Tibial nerve (tissue), 4 donors: ENCODE measurements around the gene ADCY3. TPM values are rescaled to one million over a fixed set of nuclear protein-coding genes. Genes with fewer than 3 reads are reported as not detected.
A peak's percentile ranks its signal among the peaks of the same experiment; 100 is the strongest.

ENCODE experiments used
- DNase-seq, 2 donors: peaks; one replicate each; pipeline ENCODE4 v3.0.0-alpha.2; 2019; ENCODE audit warnings: low spot score in 2 of 2
- H3K27ac ChIP-seq, 4 donors: fragments of 200-600 bp; sonication (generic) in 3 of 4; one replicate each; pipeline ENCODE4 v1.5.1; 2017 to 2019; ENCODE audit warnings: mild to moderate bottlenecking in 1 of 4
- H3K27me3 ChIP-seq, 2 donors: fragments of 200-600 bp; sonication (generic) in 1 of 2; one replicate each; pipeline versions ENCODE4 v1.5.1 to v1.6.0; 2017 to 2019
- H3K36me3 ChIP-seq, 3 donors: fragments of 200-600 bp; sonication (generic); one replicate each; pipeline ENCODE4 v1.5.1; 2018 to 2019
- H3K4me1 ChIP-seq, 4 donors: fragments of 200-600 bp; sonication (generic) in 3 of 4; one replicate each; pipeline ENCODE4 v1.5.1; 2017 to 2019
- H3K4me3 ChIP-seq, 4 donors: fragments of 200-600 bp; sonication (generic) in 3 of 4; one replicate each; pipeline ENCODE4 v1.5.1; 2017 to 2019; ENCODE audit warnings: mild to moderate bottlenecking in 1 of 4, moderate library complexity in 1 of 4
- H3K9me3 ChIP-seq, 4 donors: fragments of 200-600 bp; sonication (generic) in 3 of 4; one replicate each; pipeline ENCODE4 v1.5.1; 2017 to 2019
- EP300 ChIP-seq, 2 donors: sonication (generic); formaldehyde crosslinking; IDR thresholded peaks; one replicate each; pipeline ENCODE4 v1.6.1; 2017; ENCODE audit warnings: antibody characterized with exemption in 2 of 2, mild to moderate bottlenecking in 1 of 2
- POLR2A ChIP-seq, 2 donors: fragments of 450-650 bp; IDR thresholded peaks; one replicate each; pipeline ENCODE4 v1.6.1; 2017; ENCODE audit warnings: antibody characterized with exemption in 2 of 2, mild to moderate bottlenecking in 2 of 2, moderate library complexity in 2 of 2
- WGBS, 2 donors: methylation state at CpG; one replicate each; pipeline ENCODE4 v1.1.5; 2018; 5-methylcytosine and 5-hydroxymethylcytosine counted together
- total RNA-seq, 4 donors: library from RNA; depleted of rRNA; stranded (reverse); fragments of >200 nt; gene quantifications; one replicate each; pipeline ENCODE4 v1.1.0, GENCODE V29; 2016
- TF ChIP-seq, protein P1 (sequence below), 5 experiments: fragments of 200-600 bp in 3 of 5; fragments of 450-650 bp in 2 of 5; sonication (generic) in 3 of 5; IDR thresholded peaks; one replicate each; pipeline ENCODE4 v1.5.1; 2016 to 2019; ENCODE audit warnings: antibody characterized with exemption in 5 of 5, mild to moderate bottlenecking in 3 of 5, moderate library complexity in 2 of 5

ADCY3 gene
- total RNA-seq, 4 donors from 2014 or later: 145 to 393 (median 207) TPM

DNA sequence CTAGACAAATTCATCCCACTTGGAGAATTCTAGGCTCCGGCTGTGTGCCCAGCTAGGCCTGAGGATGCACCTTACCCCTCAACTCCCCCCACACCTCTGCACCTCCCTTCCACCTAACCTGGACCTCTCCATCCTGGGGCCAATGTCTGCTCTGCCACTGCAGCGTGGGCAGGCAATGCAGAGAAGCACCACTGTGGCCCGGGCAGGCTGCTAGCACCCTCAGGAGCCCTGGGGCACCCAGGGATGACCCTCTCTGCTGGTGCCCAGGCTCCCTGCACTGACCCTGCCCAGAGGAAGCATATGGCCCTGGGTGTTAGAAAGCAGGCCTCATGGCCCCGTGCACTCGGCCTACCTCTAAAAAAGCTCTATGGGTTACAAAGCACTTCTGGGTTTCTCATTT is 49.6 kb downstream of the ADCY3 start:
- 89 to 98% methylated on average over 4 to 5 of the region's 5 CpGs for WGBS, 2 donors

DNA sequence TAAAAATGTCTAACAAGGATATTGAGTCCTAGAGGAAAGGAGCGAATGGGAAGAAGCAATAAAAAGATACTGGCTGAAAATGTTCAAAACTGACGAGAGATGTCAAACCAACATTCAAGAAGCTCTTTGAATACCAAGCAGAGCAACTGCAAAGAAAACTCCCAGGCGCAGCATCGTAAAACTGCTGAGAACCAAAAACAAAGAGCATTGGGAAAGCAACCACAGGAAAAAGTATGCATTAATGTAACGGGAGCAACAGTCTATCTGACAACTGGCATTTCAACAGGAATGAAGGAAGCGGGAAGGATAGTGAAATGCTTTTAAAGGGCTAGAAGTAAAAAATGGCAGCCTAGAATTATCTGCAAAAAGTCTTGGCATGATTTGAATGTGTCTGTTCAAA is 53.1 kb downstream of the ADCY3 start:
- Histone ChIP-seq H3K4me1 (peaks cover 0 to 23% (median 4%) of the 10 kb centered on the region in 4 donors), H3K36me3 (peaks cover 0 to 34% (median 2%) of the 10 kb centered on the region in 3 donors), H3K9me3 (no peaks in the 10 kb centered on the region), H3K27me3 (no peaks in the 10 kb centered on the region), H3K27ac (no peak overlapping the region), H3K4me3 (no peak overlapping the region)
- TF ChIP-seq, protein P1, sequence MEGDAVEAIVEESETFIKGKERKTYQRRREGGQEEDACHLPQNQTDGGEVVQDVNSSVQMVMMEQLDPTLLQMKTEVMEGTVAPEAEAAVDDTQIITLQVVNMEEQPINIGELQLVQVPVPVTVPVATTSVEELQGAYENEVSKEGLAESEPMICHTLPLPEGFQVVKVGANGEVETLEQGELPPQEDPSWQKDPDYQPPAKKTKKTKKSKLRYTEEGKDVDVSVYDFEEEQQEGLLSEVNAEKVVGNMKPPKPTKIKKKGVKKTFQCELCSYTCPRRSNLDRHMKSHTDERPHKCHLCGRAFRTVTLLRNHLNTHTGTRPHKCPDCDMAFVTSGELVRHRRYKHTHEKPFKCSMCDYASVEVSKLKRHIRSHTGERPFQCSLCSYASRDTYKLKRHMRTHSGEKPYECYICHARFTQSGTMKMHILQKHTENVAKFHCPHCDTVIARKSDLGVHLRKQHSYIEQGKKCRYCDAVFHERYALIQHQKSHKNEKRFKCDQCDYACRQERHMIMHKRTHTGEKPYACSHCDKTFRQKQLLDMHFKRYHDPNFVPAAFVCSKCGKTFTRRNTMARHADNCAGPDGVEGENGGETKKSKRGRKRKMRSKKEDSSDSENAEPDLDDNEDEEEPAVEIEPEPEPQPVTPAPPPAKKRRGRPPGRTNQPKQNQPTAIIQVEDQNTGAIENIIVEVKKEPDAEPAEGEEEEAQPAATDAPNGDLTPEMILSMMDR (IDR thresholded peaks at IDR 0.05): no peak
- TF ChIP-seq EP300 (IDR thresholded peaks at IDR 0.05): no peak
- no peak for TF ChIP-seq POLR2A (IDR thresholded peaks at IDR 0.05)
- 74 to 83% methylated on average over 6 of the region's 6 CpGs for WGBS, 2 donors
- no peak for DNase-seq

More for the DNA sequence above, 49.6 kb downstream of the ADCY3 start:
- DNase-seq: no peak
- no peak for TF ChIP-seq POLR2A (IDR thresholded peaks at IDR 0.05)
- TF ChIP-seq, protein P1 (IDR thresholded peaks at IDR 0.05): no peak
- TF ChIP-seq EP300 (IDR thresholded peaks at IDR 0.05): no peak
- Histone ChIP-seq H3K9me3 (no peaks in the 10 kb centered on the region), H3K36me3 (peaks cover 0 to 40% (median 2%) of the 10 kb centered on the region in 3 donors), H3K27me3 (no peaks in the 10 kb centered on the region), H3K4me1 (peaks cover 8 to 42% (median 29%) of the 10 kb centered on the region in 4 donors), H3K27ac (peak overlapping the region in 2 of 4 donors; percentile 86 to 89), H3K4me3 (no peak overlapping the region)

DNA sequence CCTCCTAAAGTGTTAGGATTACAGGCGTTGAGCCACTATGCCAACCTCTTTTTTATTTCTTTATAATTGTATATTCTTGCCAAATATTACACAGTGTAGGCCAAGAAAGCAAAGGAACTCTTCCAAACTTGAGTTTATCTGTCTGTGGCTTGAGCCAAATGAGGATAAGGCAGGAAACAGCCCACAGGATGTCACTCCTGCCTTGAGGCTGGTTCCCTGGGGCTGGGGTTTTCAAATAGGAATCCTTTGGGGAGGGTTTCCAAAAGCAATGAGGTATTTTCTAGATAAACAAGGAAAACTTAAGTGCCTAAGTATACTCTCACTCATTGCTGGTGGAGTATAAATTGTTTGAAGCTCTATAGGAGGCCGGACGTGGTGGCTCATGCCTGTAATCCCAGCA is 56.4 kb downstream of the ADCY3 start:
- H3K4me3 ChIP-seq: no peak overlapping the region
- TF ChIP-seq EP300 (IDR thresholded peaks at IDR 0.05) (no peak), POLR2A (IDR thresholded peaks at IDR 0.05) (no peak)
- TF ChIP-seq, protein P1 (IDR thresholded peaks at IDR 0.05): no peak
- no peaks in the 10 kb centered on the region for H3K9me3 ChIP-seq
- no peaks in the 10 kb centered on the region for H3K27me3 ChIP-seq
- DNase-seq: no peak
- WGBS, 2 donors: 79 to 89% methylated on average over 3 of the region's 3 CpGs
- peaks cover 0 to 36% (median 2%) of the 10 kb centered on the region in 4 donors for H3K4me1 ChIP-seq
- peaks cover 0 to 15% (median 0%) of the 10 kb centered on the region in 3 donors for H3K36me3 ChIP-seq
- H3K27ac ChIP-seq: peak overlapping the region in 3 of 4 donors; percentile 15 to 58 (median 26)

DNA sequence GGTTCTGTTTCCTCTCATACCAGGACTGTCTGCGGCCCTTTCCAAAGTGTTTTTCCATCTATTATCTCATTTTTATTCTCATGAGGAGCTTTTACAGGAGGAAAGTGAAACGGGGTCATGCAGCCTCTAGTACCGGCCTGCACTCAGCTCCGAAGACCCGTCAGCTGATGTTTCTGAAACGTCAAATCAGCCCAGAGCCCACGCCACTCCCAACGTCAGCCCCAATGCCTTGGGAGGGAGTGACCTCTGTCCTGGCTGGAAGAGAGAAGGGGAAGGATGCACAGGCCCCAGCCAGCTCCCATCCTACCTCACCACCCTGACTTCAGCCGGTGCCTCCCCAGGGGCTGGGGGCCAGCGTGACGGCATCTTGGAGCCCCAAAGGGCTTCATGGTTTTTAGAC is 58.5 kb downstream of the ADCY3 start:
- H3K27me3 ChIP-seq: no peaks in the 10 kb centered on the region
- H3K4me3 ChIP-seq: no peak overlapping the region
- no peaks in the 10 kb centered on the region for H3K9me3 ChIP-seq
- peak; percentile 75 to 76 for TF ChIP-seq EP300 (IDR thresholded peaks at IDR 0.05)
- TF ChIP-seq, protein P1 (IDR thresholded peaks at IDR 0.05): no peak
- TF ChIP-seq POLR2A (IDR thresholded peaks at IDR 0.05): no peak
- DNase-seq: peak in 1 of 2 donors; percentile 35
- H3K4me1 ChIP-seq: peaks cover 0 to 52% (median 15%) of the 10 kb centered on the region in 4 donors
- peak overlapping the region; percentile 59 to 90 (median 68) for H3K27ac ChIP-seq
- H3K36me3 ChIP-seq: peaks cover 0 to 10% (median 0%) of the 10 kb centered on the region in 3 donors
- WGBS, 2 donors: 55 to 57% methylated on average over 11 of the region's 11 CpGs

DNA sequence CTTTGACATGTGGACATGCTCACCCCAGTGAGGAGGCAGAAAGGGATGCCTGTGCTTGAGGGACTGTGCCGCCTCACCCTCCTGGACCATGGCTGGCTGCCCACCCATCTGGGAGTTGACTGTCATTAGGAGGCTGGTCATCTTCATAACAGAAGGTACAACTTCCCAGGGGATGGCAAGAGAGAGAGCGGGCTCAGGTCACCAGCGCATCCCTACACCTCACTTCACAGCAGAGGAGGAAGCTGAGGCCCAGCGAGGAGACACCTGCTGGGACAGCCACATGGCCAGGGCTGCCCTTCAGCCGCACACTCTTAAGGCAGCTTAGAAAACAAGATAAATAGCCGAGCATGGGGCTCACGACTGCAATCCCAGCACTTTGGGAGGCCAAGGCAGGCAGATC is 59.4 kb downstream of the ADCY3 start:
- H3K4me3 ChIP-seq: no peak overlapping the region
- peak overlapping the region; percentile 30 to 90 (median 68) for H3K27ac ChIP-seq
- H3K4me1 ChIP-seq: peaks cover 0 to 61% (median 23%) of the 10 kb centered on the region in 4 donors
- peaks cover 0 to 10% (median 0%) of the 10 kb centered on the region in 3 donors for H3K36me3 ChIP-seq
- TF ChIP-seq, protein P1 (IDR thresholded peaks at IDR 0.05): no peak
- TF ChIP-seq POLR2A (IDR thresholded peaks at IDR 0.05) (no peak), EP300 (IDR thresholded peaks at IDR 0.05) (no peak)
- WGBS, 2 donors: 90 to 95% methylated on average over 7 of the region's 7 CpGs
- H3K27me3 ChIP-seq: no peaks in the 10 kb centered on the region
- H3K9me3 ChIP-seq: no peaks in the 10 kb centered on the region
- DNase-seq: no peak
